Thyroid gland (tissue), 4 donors: ENCODE measurements around the gene CACNA2D3. TPM values are rescaled to one million over a fixed set of nuclear protein-coding genes. Genes with fewer than 3 reads are reported as not detected.

ENCODE experiments used
- DNase-seq, 2 donors: peaks; one replicate each; pipeline ENCODE4 v3.0.0-alpha.2; 2019
- H3K27ac ChIP-seq, 3 donors: fragments of 200-600 bp; sonication (generic); 1 replicate in 2 of 3; 2 replicates in 1 of 3; pipeline ENCODE4 v1.5.1; 2016 to 2019; ENCODE audit warnings: mild to moderate bottlenecking in 1 of 3, moderate library complexity in 1 of 3
- H3K27me3 ChIP-seq: fragments of 200-600 bp; sonication (generic); one replicate; pipeline ENCODE4 v1.5.1; 2019
- H3K36me3 ChIP-seq, 2 donors: fragments of 200-600 bp; sonication (generic); one replicate each; pipeline ENCODE4 v1.5.1; 2016 to 2019
- H3K4me1 ChIP-seq, 2 donors: fragments of 200-600 bp; sonication (generic); one replicate each; pipeline ENCODE4 v1.5.1; 2017 to 2019
- H3K4me3 ChIP-seq, 3 donors: fragments of 200-600 bp; sonication (generic); replicated peaks in 1 of 3; 1 replicate in 2 of 3; 2 replicates in 1 of 3; pipeline ENCODE4 v1.5.1; 2016; ENCODE audit warnings: mild to moderate bottlenecking in 1 of 3
- H3K9me3 ChIP-seq: fragments of 200-600 bp; sonication (generic); one replicate; pipeline ENCODE4 v1.5.1; 2017
- CTCF ChIP-seq, 6 experiments: fragments of 200-600 bp in 3 of 6; fragments of 450-650 bp in 3 of 6; sonication (generic) in 3 of 6; IDR thresholded peaks; one replicate each; pipeline ENCODE4 v1.5.1; 2016 to 2019; ENCODE audit warnings: antibody characterized with exemption in 6 of 6, mild to moderate bottlenecking in 2 of 6, inconsistent platforms in 1 of 6, moderate library complexity in 1 of 6
- POLR2A ChIP-seq, 2 donors: fragments of 450-650 bp; IDR thresholded peaks; one replicate each; pipeline ENCODE4 v1.6.1; 2017; ENCODE audit warnings: antibody characterized with exemption in 2 of 2, mild to moderate bottlenecking in 2 of 2, moderate library complexity in 1 of 2
- WGBS, 2 donors: methylation state at CpG; one replicate each; pipeline ENCODE4 v1.1.5; 2017; 5-methylcytosine and 5-hydroxymethylcytosine counted together
- intact Hi-C: fragments of 100-400 bp; cut with DNase I; formaldehyde crosslinking; loops from one replicate; pipeline ENCODE4 v1.15.1; 2023
- total RNA-seq, 4 donors: library from RNA; depleted of rRNA; stranded (reverse); fragments of >200 nt; gene quantifications; one replicate each; pipeline ENCODE4 v1.2.3, GENCODE V29; 2016

Gene CACNA2D3
- total RNA-seq, 4 donors from 2014 or later = 2.9 to 4.8 (median 4.5) TPM

GRCh38 chr3:54547051-54547450 is 424.7 kb downstream of the CACNA2D3 start:
- no peak for DNase-seq
- 81 to 95% methylated on average over 2 of the region's 2 CpGs for WGBS, 2 donors
- H3K9me3 ChIP-seq = no peaks in the 10 kb centered on the region
- no peak overlapping the region for H3K4me3 ChIP-seq
- H3K4me1 ChIP-seq = no peaks in the 10 kb centered on the region
- no peak for TF ChIP-seq POLR2A (IDR thresholded peaks at IDR 0.05)
- TF ChIP-seq CTCF (IDR thresholded peaks at IDR 0.05) = no peak
- no peaks in the 10 kb centered on the region for H3K27me3 ChIP-seq
- intact Hi-C loops = no loop called here
- no peaks in the 10 kb centered on the region for H3K36me3 ChIP-seq
- H3K27ac ChIP-seq = no peak overlapping the region

GRCh38 chr3:54547846-54548245 is 425.5 kb downstream of the CACNA2D3 start:
- TF ChIP-seq CTCF (IDR thresholded peaks at IDR 0.05) (no peak), POLR2A (IDR thresholded peaks at IDR 0.05) (no peak)
- Histone ChIP-seq H3K36me3 (no peaks in the 10 kb centered on the region), H3K27ac (no peak overlapping the region), H3K27me3 (no peaks in the 10 kb centered on the region), H3K9me3 (no peaks in the 10 kb centered on the region), H3K4me1 (peaks cover 0 to 1% of the 10 kb centered on the region in 2 donors), H3K4me3 (no peak overlapping the region)
- intact Hi-C loops = no loop called here
- no peak for DNase-seq
- WGBS, 2 donors = 92 to 95% methylated on average over 2 of the region's 2 CpGs

- no peaks in the 10 kb centered on the region for H3K9me3 ChIP-seq
- H3K27me3 ChIP-seq = no peaks in the 10 kb centered on the region
- H3K4me1 ChIP-seq = peaks cover 3 to 15% of the 10 kb centered on the region in 2 donors
- 85 to 86% methylated on average over 10 of the region's 10 CpGs for WGBS, 2 donors
- H3K36me3 ChIP-seq = no peaks in the 10 kb centered on the region
- intact Hi-C loops = no loop called here
- H3K27ac ChIP-seq = no peak overlapping the region
- H3K4me3 ChIP-seq = no peak overlapping the region
- TF ChIP-seq POLR2A (IDR thresholded peaks at IDR 0.05) (no peak), CTCF (IDR thresholded peaks at IDR 0.05) (no peak)
- no peak for DNase-seq
Measured at GRCh38 chr3:54549607-54550220, 427.4 kb downstream of the CACNA2D3 start.

GRCh38 chr3:54550221-54550977 is 428.0 kb downstream of the CACNA2D3 start:
- no peak for DNase-seq
- H3K4me3 ChIP-seq = no peak overlapping the region
- H3K36me3 ChIP-seq = no peaks in the 10 kb centered on the region
- peaks cover 3 to 15% of the 10 kb centered on the region in 2 donors for H3K4me1 ChIP-seq
- no peak for TF ChIP-seq CTCF (IDR thresholded peaks at IDR 0.05)
- no peak for TF ChIP-seq POLR2A (IDR thresholded peaks at IDR 0.05)
- H3K9me3 ChIP-seq = no peaks in the 10 kb centered on the region
- no peak overlapping the region for H3K27ac ChIP-seq
- intact Hi-C loops = no loop called here
- H3K27me3 ChIP-seq = no peaks in the 10 kb centered on the region
- 78 to 87% methylated on average over 19 of the region's 19 CpGs for WGBS, 2 donors

GRCh38 chr3:54556630-54557029 is 434.3 kb downstream of the CACNA2D3 start:
- DNase-seq = no peak
- WGBS, 2 donors = 65 to 72% methylated on average over 4 of the region's 4 CpGs
- Histone ChIP-seq H3K27ac (no peak overlapping the region), H3K4me3 (no peak overlapping the region), H3K27me3 (no peaks in the 10 kb centered on the region), H3K9me3 (no peaks in the 10 kb centered on the region), H3K4me1 (peaks cover 3 to 15% of the 10 kb centered on the region in 2 donors), H3K36me3 (no peaks in the 10 kb centered on the region)
- intact Hi-C loops = no loop called here
- no peak for TF ChIP-seq CTCF (IDR thresholded peaks at IDR 0.05)
- TF ChIP-seq POLR2A (IDR thresholded peaks at IDR 0.05) = no peak
